Liver (tissue), 9 donors: Measurements from ENCODE around the gene DACH1. TPM values are rescaled to one million over a fixed set of nuclear protein-coding genes. Genes with fewer than 3 reads are reported as not detected.

ENCODE experiments used
- DNase-seq: peaks from one replicate; pipeline ENCODE4 v3.0.0-alpha.2; 2017; ENCODE audit warnings: low spot score
- H3K27ac ChIP-seq, 2 donors: one replicate each; pipeline ENCODE4 v1.7.0; 2013; ENCODE audit warnings: inconsistent platforms in 2 of 2, low read length in 2 of 2, control low read depth in 1 of 2, low read depth in 1 of 2, mild to moderate bottlenecking in 1 of 2
- H3K27me3 ChIP-seq, 4 donors: one replicate each; pipeline versions ENCODE4 v1.6.1 to v1.7.0; 2013; ENCODE audit warnings: low read length in 3 of 4, inconsistent platforms in 1 of 4, mild to moderate bottlenecking in 1 of 4, moderate library complexity in 1 of 4; ENCODE audit not compliant: control insufficient read depth in 4 of 4, insufficient read depth in 4 of 4
- H3K36me3 ChIP-seq, 4 donors: one replicate each; pipeline versions ENCODE4 v1.6.1 to v1.7.0; 2013; ENCODE audit warnings: low read length in 3 of 4, mild to moderate bottlenecking in 3 of 4, low read depth in 1 of 4, moderate library complexity in 1 of 4; ENCODE audit not compliant: control insufficient read depth in 4 of 4, insufficient read depth in 3 of 4
- H3K4me1 ChIP-seq, 4 donors: one replicate each; pipeline versions ENCODE4 v1.6.1 to v1.7.0; 2013; ENCODE audit warnings: low read length in 3 of 4, mild to moderate bottlenecking in 3 of 4, moderate library complexity in 1 of 4; ENCODE audit not compliant: control insufficient read depth in 4 of 4, insufficient read depth in 4 of 4
- H3K4me3 ChIP-seq, 3 donors: one replicate each; pipeline versions ENCODE4 v1.6.1 to v1.7.0; 2013; ENCODE audit warnings: low read length in 3 of 3, control low read depth in 1 of 3, low read depth in 1 of 3, mild to moderate bottlenecking in 1 of 3
- H3K9ac ChIP-seq, 2 donors: one replicate each; pipeline ENCODE4 v1.7.0; 2013; ENCODE audit warnings: low read length in 2 of 2, mild to moderate bottlenecking in 2 of 2, moderate library complexity in 2 of 2, control low read depth in 1 of 2, low read depth in 1 of 2
- H3K9me3 ChIP-seq, 4 donors: one replicate each; pipeline versions ENCODE4 v1.6.1 to v1.7.0; 2013; ENCODE audit warnings: low read length in 3 of 4; ENCODE audit not compliant: control insufficient read depth in 4 of 4
- EGR1 ChIP-seq, 2 donors: IDR thresholded peaks; 2 replicates each; pipeline ENCODE4 v1.6.1; 2016 to 2018; ENCODE audit warnings: antibody characterized with exemption in 2 of 2, low read depth in 2 of 2
- FOXA1 ChIP-seq: IDR thresholded peaks from 2 replicates; pipeline ENCODE4 v1.6.1; 2016; ENCODE audit warnings: antibody characterized with exemption
- FOXA2 ChIP-seq: IDR thresholded peaks from 2 replicates; pipeline ENCODE4 v1.6.1; 2016; ENCODE audit warnings: antibody characterized with exemption
- GABPA ChIP-seq, 2 donors: IDR thresholded peaks in 1 of 2; conservative IDR thresholded peaks in 1 of 2; 2 replicates each; pipeline ENCODE4 v1.6.1; 2016; ENCODE audit warnings: antibody characterized with exemption in 2 of 2, mild to moderate bottlenecking in 1 of 2, moderate library complexity in 1 of 2
- HNF4A ChIP-seq, 2 donors: conservative IDR thresholded peaks; 2 replicates each; pipeline ENCODE4 v1.6.1; 2016; ENCODE audit warnings: antibody characterized with exemption in 2 of 2, mild to moderate bottlenecking in 2 of 2
- NR2F2 ChIP-seq: IDR thresholded peaks from 2 replicates; pipeline ENCODE4 v1.6.1; 2016; ENCODE audit warnings: antibody characterized with exemption
- RAD21 ChIP-seq, 2 donors: IDR thresholded peaks; 2 replicates each; pipeline ENCODE4 v1.6.1; 2016; ENCODE audit warnings: antibody characterized with exemption in 2 of 2, mild to moderate bottlenecking in 2 of 2
- TAF1 ChIP-seq: conservative IDR thresholded peaks from 2 replicates; pipeline ENCODE4 v1.6.1; 2016; ENCODE audit warnings: antibody characterized with exemption, mild to moderate bottlenecking
- YY1 ChIP-seq: IDR thresholded peaks from 2 replicates; pipeline ENCODE4 v1.6.1; 2016; ENCODE audit warnings: antibody characterized with exemption, mild to moderate bottlenecking
- WGBS: extraction: QIAGEN DNeasy Blood & Tissue Kit; methylation state at CpG from one replicate; pipeline ENCODE4 v1.1.7; 2013; 5-methylcytosine and 5-hydroxymethylcytosine counted together
- polyA plus RNA-seq, 2 donors: library from polyadenylated mRNA; stranded (reverse) in 1 of 2; unstranded in 1 of 2; fragments of 200-250 nt in 1 of 2; fragments of >200 nt in 1 of 2; fragmentation: Nextera tagmentation in 1 of 2; extraction: Ambion mirVana in 1 of 2; gene quantifications; one replicate each; pipeline versions ENCODE4 v1.2.1 to v1.2.3, GENCODE V29; 2013 to 2015
- total RNA-seq, 2 donors: library from RNA; depleted of rRNA; stranded (reverse); fragments of >200 nt; gene quantifications; one replicate each; pipeline ENCODE4 v1.2.3, GENCODE V29; 2014
- TF ChIP-seq, protein P1 (sequence below): IDR thresholded peaks from 2 replicates; pipeline ENCODE4 v1.6.1; 2016; ENCODE audit warnings: antibody characterized with exemption
- TF ChIP-seq, protein P2 (sequence below): IDR thresholded peaks from 2 replicates; pipeline ENCODE4 v1.6.1; 2016; ENCODE audit warnings: antibody characterized with exemption
- TF ChIP-seq, protein P3 (sequence below): IDR thresholded peaks from 2 replicates; pipeline ENCODE4 v1.6.1; 2016; ENCODE audit warnings: antibody characterized with exemption
- donor health status: healthy.
- donor health status: healthy.
- donor health status: healthy.
- donor health status: healthy.
- donor health status: healthy.

DACH1 gene
- total and polyA plus RNA-seq, 4 donors = 0.28 to 1.9 (median 0.77) TPM

DNA sequence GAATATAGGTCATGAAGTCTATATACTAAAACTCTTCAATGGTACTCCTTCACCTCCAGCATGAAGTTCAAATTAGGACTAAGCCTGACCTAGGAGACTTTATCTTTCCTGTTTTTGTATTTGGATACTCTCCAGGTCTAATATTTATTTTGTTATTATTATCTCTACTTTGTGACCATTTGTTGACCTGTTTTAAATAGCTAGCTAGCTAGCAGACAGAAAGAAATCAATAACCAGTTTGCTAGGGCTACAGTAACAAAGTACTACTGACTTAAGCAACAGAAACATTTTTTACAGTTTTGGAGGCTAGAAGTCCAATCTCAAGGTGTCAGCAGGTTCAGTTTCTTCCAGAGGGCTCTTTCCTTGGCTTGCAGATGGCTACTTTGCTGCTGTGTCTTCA, 15.1 kb upstream of the DACH1 start (continued):
- TF ChIP-seq, protein P1, sequence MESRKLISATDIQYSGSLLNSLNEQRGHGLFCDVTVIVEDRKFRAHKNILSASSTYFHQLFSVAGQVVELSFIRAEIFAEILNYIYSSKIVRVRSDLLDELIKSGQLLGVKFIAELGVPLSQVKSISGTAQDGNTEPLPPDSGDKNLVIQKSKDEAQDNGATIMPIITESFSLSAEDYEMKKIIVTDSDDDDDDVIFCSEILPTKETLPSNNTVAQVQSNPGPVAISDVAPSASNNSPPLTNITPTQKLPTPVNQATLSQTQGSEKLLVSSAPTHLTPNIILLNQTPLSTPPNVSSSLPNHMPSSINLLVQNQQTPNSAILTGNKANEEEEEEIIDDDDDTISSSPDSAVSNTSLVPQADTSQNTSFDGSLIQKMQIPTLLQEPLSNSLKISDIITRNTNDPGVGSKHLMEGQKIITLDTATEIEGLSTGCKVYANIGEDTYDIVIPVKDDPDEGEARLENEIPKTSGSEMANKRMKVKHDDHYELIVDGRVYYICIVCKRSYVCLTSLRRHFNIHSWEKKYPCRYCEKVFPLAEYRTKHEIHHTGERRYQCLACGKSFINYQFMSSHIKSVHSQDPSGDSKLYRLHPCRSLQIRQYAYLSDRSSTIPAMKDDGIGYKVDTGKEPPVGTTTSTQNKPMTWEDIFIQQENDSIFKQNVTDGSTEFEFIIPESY = no peak
- TF ChIP-seq FOXA1 (no peak), YY1 (no peak), NR2F2 (no peak), GABPA (IDR thresholded peaks at IDR 0.05 in 1 of 2, conservative IDR thresholded peaks at IDR 0.05 in 1 of 2) (no peak)
- TF ChIP-seq, protein P2, sequence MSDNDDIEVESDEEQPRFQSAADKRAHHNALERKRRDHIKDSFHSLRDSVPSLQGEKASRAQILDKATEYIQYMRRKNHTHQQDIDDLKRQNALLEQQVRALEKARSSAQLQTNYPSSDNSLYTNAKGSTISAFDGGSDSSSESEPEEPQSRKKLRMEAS = no peak

DNA sequence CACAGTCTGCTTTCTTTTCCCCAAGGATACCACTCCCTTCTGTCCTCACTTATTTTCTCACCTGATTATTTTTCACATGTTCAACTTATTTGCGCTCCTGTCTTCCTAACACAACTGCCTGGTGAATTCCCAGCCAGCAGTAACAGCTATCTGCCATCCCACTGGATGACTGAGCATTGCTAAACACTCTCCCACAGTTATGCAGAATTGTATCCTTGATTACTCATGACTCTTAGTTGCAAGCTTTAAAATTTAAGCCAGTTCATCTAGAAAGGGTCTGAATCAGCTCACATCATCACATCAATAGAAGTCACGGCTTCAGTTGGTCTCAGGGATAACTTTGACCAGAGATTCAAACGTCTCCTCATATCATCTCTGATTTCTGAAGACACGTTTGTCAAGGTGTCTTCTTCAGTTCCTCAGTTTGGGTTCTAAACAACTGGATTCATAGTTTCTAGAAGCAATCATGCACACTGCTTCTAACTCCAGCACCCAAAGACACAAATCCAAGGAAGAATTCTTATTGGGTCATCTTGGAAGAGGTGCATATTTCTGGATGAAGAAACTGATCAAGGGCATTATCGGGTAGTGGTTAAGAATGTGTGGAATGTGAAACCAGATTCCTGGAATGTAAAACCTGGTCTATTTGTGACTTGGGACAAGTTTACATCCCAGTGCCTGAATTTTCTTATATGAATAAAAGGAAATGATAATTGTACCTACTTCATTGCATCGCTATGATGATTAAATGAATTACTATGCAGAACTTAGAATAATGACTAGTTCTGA, 13.9 kb upstream of the DACH1 start:
- Histone ChIP-seq H3K36me3 (no peaks in the 10 kb centered on the region), H3K27ac (no peak overlapping the region), H3K4me1 (peaks cover 3 to 12% (median 9%) of the 10 kb centered on the region in 4 donors), H3K27me3 (no peaks in the 10 kb centered on the region), H3K9me3 (no peaks in the 10 kb centered on the region), H3K9ac (no peak overlapping the region), H3K4me3 (no peak overlapping the region)
- 67% methylated on average over 6 of the region's 6 CpGs for WGBS
- DNase-seq = no peak
- TF ChIP-seq HNF4A (conservative IDR thresholded peaks at IDR 0.05) (no peak), FOXA2 (no peak), RAD21 (IDR thresholded peaks at IDR 0.05) (no peak), TAF1 (no peak), NR2F2 (no peak), EGR1 (IDR thresholded peaks at IDR 0.05; ENCODE audit: low read depth in 2 of 2) (no peak)
- TF ChIP-seq, protein P1 = no peak

DNA sequence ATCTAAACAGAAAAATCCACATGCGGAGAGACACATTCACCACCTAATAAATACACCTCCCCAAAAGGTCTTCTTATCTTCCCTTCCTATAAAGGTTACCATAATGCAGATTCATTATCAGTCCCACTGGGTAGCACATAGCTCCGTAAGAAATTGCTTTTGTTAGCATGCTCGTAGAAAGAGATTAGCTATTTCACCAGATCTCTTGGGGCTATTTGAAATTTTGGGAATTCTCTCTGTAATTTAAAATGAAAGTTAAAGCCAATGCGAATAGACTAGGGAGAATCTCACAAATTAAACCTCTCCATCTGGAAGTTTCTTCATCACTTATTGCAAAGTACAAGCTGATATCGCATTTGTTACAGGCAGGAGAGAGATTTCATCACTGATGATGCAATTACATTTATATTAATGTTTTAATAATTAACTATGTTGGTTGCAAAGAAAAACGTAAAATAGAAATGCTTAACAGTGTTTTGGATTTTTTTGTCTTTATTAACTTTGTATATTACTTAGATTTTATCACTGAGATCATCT, 12.9 kb upstream of the DACH1 start:
- H3K9ac ChIP-seq = no peak overlapping the region
- peak overlapping the region in 1 of 3 donors; percentile 14 for H3K4me3 ChIP-seq
- no peaks in the 10 kb centered on the region for H3K27me3 ChIP-seq
- no peaks in the 10 kb centered on the region for H3K9me3 ChIP-seq
- DNase-seq = no peak
- no peaks in the 10 kb centered on the region for H3K36me3 ChIP-seq
- TF ChIP-seq GABPA (IDR thresholded peaks at IDR 0.05 in 1 of 2, conservative IDR thresholded peaks at IDR 0.05 in 1 of 2) = no peak
- TF ChIP-seq, protein P3, sequence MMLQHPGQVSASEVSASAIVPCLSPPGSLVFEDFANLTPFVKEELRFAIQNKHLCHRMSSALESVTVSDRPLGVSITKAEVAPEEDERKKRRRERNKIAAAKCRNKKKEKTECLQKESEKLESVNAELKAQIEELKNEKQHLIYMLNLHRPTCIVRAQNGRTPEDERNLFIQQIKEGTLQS = peak; percentile 57
- 46% methylated on average over 6 of the region's 6 CpGs for whole genome bisulfite sequencing
- no peak overlapping the region for H3K27ac ChIP-seq
- H3K4me1 ChIP-seq = peaks cover 3 to 12% (median 9%) of the 10 kb centered on the region in 4 donors
